Fibroblast of lung (primary cell): ENCODE measurements around the gene PPP6R3. TPM values are rescaled to one million over a fixed set of nuclear protein-coding genes. Genes with fewer than 3 reads are reported as not detected.

Experiments used
- DNase-seq, 2 donors: peaks; one replicate each; pipeline versions ENCODE4 v3.0.0 to v3.0.0-alpha.2; 2010; ENCODE audit warnings: low read depth in 2 of 2
- H2AFZ ChIP-seq: 2 replicates; pipeline ENCODE4 v1.5.1; 2012; ENCODE audit warnings: low read length, control low read depth, inconsistent platforms
- H3K27ac ChIP-seq: 2 replicates; pipeline ENCODE4 v1.5.1; 2011; ENCODE audit warnings: low read length, control low read depth; ENCODE audit not compliant: insufficient read depth
- H3K27me3 ChIP-seq: 2 replicates; pipeline ENCODE4 v1.5.1; 2011; ENCODE audit warnings: mild to moderate bottlenecking, low read length; ENCODE audit not compliant: control insufficient read depth, insufficient read depth
- H3K36me3 ChIP-seq: 2 replicates; pipeline ENCODE4 v1.5.1; 2011; ENCODE audit warnings: low read length; ENCODE audit not compliant: control insufficient read depth, insufficient read depth
- H3K4me1 ChIP-seq: 2 replicates; pipeline ENCODE4 v1.5.1; 2011; ENCODE audit warnings: low read length; ENCODE audit not compliant: control insufficient read depth, insufficient read depth; ENCODE audit errors: extremely low read depth
- H3K4me2 ChIP-seq: 2 replicates; pipeline ENCODE4 v1.5.1; 2011; ENCODE audit warnings: low read length, control low read depth; ENCODE audit not compliant: insufficient read depth; ENCODE audit errors: extremely low read depth
- H3K4me3 ChIP-seq, 4 experiments: fragments of 200-600 bp in 1 of 4; sonication (generic) in 1 of 4; replicated peaks in 1 of 4; 2 replicates each; pipeline ENCODE4 v1.5.1; 2011 to 2016; ENCODE audit warnings: low read length in 4 of 4, low read depth in 3 of 4, mild to moderate bottlenecking in 3 of 4, control low read depth in 2 of 4, inconsistent platforms in 1 of 4, mixed read lengths in 1 of 4; ENCODE audit not compliant: insufficient read depth in 1 of 4; ENCODE audit errors: control extremely low read depth in 1 of 4
- H3K79me2 ChIP-seq: 2 replicates; pipeline ENCODE4 v1.5.1; 2012; ENCODE audit warnings: mild to moderate bottlenecking, low read length, inconsistent platforms; ENCODE audit not compliant: control insufficient read depth, insufficient read depth
- H3K9ac ChIP-seq: 2 replicates; pipeline ENCODE4 v1.5.1; 2011; ENCODE audit warnings: mild to moderate bottlenecking, low read length, control low read depth; ENCODE audit not compliant: insufficient read depth
- H3K9me3 ChIP-seq: 2 replicates; pipeline ENCODE4 v1.5.1; 2012; ENCODE audit warnings: low read depth, low read length; ENCODE audit not compliant: control insufficient read depth, insufficient read depth
- H4K20me1 ChIP-seq: 2 replicates; pipeline ENCODE4 v1.5.1; 2011; ENCODE audit warnings: low read length; ENCODE audit not compliant: control insufficient read depth, insufficient read depth; ENCODE audit errors: extremely low read depth
- CTCF ChIP-seq, 2 donors: IDR thresholded peaks in 1 of 2; conservative IDR thresholded peaks in 1 of 2; 1 replicate in 1 of 2; 2 replicates in 1 of 2; pipeline ENCODE4 v1.5.1; 2011 to 2012; ENCODE audit warnings: low read length in 2 of 2, control low read depth in 1 of 2, inconsistent platforms in 1 of 2, low read depth in 1 of 2, mild to moderate bottlenecking in 1 of 2
- EZH2 ChIP-seq: IDR thresholded peaks from 2 replicates; pipeline ENCODE4 v1.5.1; 2012; ENCODE audit warnings: low read length, control low read depth, mild to moderate bottlenecking; ENCODE audit errors: missing control alignments
- polyA plus RNA-seq, 2 donors: library from polyadenylated mRNA; depleted of rRNA in 1 of 2; stranded (reverse) in 1 of 2; unstranded in 1 of 2; fragments of >200 nt; gene quantifications; 2 replicates each; pipeline ENCODE4 v1.2.1, GENCODE V29; 2011 to 2012; ENCODE audit warnings: missing spikeins in 1 of 2
- total RNA-seq: library from RNA; depleted of rRNA; stranded (reverse); fragments of >200 nt; gene quantifications from 2 replicates; pipeline ENCODE4 v1.2.1, GENCODE V29; 2014

Gene PPP6R3
- total and polyA plus RNA-seq, 2 donors (not counting 1 experiment from before 2014, with no cell fraction given) = 44.2 to 120 TPM

GRCh38 chr11:68470304-68470811 is 9.8 kb downstream of the PPP6R3 start:
- DNase-seq = no peak
- peaks cover 9% of the 10 kb centered on the region for H3K4me1 ChIP-seq
- no peak overlapping the region for H3K4me2 ChIP-seq
- peaks cover 8% of the 10 kb centered on the region for H4K20me1 ChIP-seq
- no peak overlapping the region for H2AFZ ChIP-seq
- H3K27me3 ChIP-seq = no peaks in the 10 kb centered on the region
- TF ChIP-seq EZH2 (no peak), CTCF (conservative IDR thresholded peaks at IDR 0.05 in 1 of 2, IDR thresholded peaks at IDR 0.05 in 1 of 2; ENCODE audit: low read depth in 1 of 2, low read length in 2 of 2) (no peak)
- peaks cover 90% of the 10 kb centered on the region for H3K79me2 ChIP-seq
- no peaks in the 10 kb centered on the region for H3K9me3 ChIP-seq
- no peak overlapping the region for H3K27ac ChIP-seq
- no peak overlapping the region for H3K4me3 ChIP-seq
- peaks cover 6% of the 10 kb centered on the region for H3K36me3 ChIP-seq
- H3K9ac ChIP-seq = no peak overlapping the region

- Histone ChIP-seq H2AFZ (no peak overlapping the region), H3K27me3 (no peaks in the 10 kb centered on the region), H3K4me2 (no peak overlapping the region), H3K9me3 (no peaks in the 10 kb centered on the region), H3K27ac (peak overlapping the region; percentile 14), H3K4me1 (peaks cover 9% of the 10 kb centered on the region), H3K4me3 (no peak overlapping the region), H3K36me3 (peaks cover 6% of the 10 kb centered on the region), H4K20me1 (peaks cover 8% of the 10 kb centered on the region), H3K79me2 (peaks cover 81% of the 10 kb centered on the region), H3K9ac (no peak overlapping the region)
- no peak for TF ChIP-seq CTCF (conservative IDR thresholded peaks at IDR 0.05 in 1 of 2, IDR thresholded peaks at IDR 0.05 in 1 of 2; ENCODE audit: low read depth in 1 of 2, low read length in 2 of 2)
- TF ChIP-seq EZH2 = no peak
- peak in 1 of 2 donors; percentile 97 for DNase-seq
Measured at GRCh38 chr11:68471360-68472340, 11.1 kb downstream of the PPP6R3 start.

- Histone ChIP-seq H3K4me2 (no peak overlapping the region), H3K9ac (no peak overlapping the region), H3K27ac (no peak overlapping the region), H3K27me3 (no peaks in the 10 kb centered on the region), H3K4me3 (no peak overlapping the region), H3K36me3 (peaks cover 4% of the 10 kb centered on the region), H2AFZ (no peak overlapping the region), H4K20me1 (peaks cover 8% of the 10 kb centered on the region), H3K4me1 (peaks cover 9% of the 10 kb centered on the region), H3K9me3 (no peaks in the 10 kb centered on the region), H3K79me2 (peaks cover 81% of the 10 kb centered on the region)
- TF ChIP-seq CTCF (conservative IDR thresholded peaks at IDR 0.05 in 1 of 2, IDR thresholded peaks at IDR 0.05 in 1 of 2; ENCODE audit: low read depth in 1 of 2, low read length in 2 of 2) = no peak
- TF ChIP-seq EZH2 = no peak
- DNase-seq = no peak
Measured at GRCh38 chr11:68472778-68473177, 12.2 kb downstream of the PPP6R3 start.
